ENCODE measurements around the gene NRN1.
"Not testable (repeated sequence)": the region's sequence is repeated elsewhere in the genome, so short reads cannot be mapped to it uniquely, and the experiment has no call there.

NRN1 gene

DNA sequence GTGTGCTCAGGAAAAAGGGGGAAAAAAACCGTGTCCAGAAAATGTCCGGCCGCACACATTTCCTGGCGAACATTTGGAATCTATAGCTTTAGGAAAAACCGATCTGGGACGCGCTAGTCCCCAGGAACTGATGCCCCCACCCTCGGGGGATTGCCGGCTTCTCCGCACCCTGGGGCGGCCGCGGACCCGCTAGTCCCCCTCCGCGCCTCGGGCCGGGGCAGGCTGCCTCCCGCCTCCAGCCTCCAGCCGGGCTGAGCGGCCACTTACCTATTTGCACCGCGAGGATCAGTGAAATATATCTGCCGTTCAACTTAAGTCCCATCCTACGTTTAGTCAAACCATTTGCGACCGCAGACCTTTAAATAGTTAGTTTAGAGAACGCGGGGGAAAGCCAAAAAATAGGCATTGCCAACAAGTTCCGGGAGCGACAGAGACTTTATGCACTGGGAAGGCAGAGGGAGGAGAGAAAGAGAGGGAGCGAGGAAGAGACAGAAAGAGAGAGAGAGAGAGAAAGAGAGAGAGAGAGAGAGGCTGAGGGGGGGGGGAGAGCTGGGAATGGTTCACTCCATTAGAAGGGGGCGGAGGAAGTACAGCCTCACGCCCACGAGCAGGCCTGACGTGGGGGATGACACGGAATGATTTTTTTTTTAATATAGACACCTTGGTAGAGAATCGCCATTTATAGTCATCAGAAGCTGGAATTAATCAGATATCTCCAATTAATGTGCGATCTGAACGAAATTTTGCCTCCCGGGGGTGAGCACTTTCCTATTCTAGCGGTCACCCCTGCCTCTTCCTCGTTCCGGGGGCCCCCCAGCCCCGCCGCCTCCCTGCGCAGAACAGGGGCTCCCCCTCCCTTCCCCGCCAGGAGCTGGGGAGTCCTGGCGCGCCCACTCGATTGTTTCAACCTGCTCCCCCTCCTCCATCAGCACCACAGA is at the start of gene NRN1:
TSS of gene NRN1 (minus strand) at position 498 of the 938 bp plus-strand sequence. CDS start at position 322, 176 bp downstream.
- in situ Hi-C loops (cut with MboI; ENCODE audit: low sequenced_read_pairs) = no loop called here

GRCh38 chr6:6052216-6052615 is 45.5 kb upstream of the NRN1 start:
- in situ Hi-C loops (cut with MboI; ENCODE audit: low sequenced_read_pairs) = loop anchor here (25.0 kb wide), 1 partner anchor 460 kb away; no protein-coding TSS in a partner anchor

DNA sequence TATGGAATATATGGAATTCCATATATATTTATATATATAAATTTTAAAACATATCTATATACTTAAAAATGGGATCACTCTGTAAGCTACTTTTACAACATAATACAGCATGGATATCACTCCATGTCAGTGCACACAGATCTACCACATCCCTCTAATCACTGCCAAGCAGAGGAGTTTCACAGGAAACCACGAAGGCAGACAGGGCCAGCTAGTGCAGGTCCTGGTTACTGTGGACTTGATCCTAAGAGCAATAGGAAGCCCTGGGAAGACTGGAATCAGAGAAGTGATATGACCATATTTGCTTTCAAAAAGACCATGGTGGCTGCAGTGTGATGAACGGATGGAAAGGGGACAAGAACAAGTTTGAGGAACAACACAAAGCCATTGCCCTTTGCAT is 40.0 kb upstream of the NRN1 start:
- in situ Hi-C loops (cut with MboI; ENCODE audit: low sequenced_read_pairs) = no loop called here

DNA sequence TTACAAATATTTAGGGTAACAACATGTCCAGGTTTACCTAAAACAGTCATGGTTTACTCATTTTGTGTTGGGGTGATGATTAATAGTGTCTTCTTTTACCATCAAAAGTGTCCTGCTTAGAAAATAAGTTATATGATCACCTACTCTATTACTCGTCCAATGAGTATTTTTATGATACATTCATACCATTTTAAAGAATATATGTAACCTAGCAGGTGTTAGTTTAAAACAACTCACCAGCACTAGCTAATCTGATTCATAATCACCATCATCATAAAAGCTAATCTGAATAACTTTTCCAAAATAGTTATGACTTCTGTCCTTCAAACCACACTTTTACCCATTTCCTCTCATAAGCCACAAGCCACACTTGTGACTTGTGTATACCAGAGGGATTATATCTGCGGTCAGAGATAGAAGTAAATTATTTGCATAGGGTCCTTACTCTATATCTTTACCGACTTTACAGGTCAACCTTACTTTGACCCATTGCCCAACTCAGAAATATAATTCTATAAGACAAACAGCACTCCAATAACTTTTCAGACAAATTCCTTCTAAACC is 33.3 kb upstream of the NRN1 start:
- in situ Hi-C loops (cut with MboI; ENCODE audit: low sequenced_read_pairs) = no loop called here

- in situ Hi-C loops (cut with MboI; ENCODE audit: low sequenced_read_pairs) = no loop called here
Measured at GRCh38 chr6:6037179-6037578, 30.5 kb upstream of the NRN1 start.

DNA sequence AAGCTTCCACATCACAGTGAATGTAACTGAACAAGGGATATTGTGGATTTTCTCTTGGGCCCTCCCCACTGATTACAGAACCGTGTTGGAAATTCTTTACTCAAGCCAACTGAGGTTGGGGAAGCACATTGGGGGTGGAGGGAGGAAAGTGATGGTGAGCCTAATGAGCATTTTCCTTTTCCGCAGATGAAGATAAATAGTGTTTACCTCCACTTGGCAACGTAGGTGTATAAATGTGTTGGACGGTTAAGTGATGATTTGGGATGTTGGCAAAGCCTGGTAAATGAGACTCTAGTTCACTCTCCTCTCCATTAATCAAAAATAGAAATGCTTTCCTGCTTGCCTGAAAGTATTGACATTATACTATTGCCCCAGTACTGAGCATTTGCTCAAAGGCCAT is 27.1 kb upstream of the NRN1 start:
- in situ Hi-C loops (cut with MboI; ENCODE audit: low sequenced_read_pairs) = no loop called here

DNA sequence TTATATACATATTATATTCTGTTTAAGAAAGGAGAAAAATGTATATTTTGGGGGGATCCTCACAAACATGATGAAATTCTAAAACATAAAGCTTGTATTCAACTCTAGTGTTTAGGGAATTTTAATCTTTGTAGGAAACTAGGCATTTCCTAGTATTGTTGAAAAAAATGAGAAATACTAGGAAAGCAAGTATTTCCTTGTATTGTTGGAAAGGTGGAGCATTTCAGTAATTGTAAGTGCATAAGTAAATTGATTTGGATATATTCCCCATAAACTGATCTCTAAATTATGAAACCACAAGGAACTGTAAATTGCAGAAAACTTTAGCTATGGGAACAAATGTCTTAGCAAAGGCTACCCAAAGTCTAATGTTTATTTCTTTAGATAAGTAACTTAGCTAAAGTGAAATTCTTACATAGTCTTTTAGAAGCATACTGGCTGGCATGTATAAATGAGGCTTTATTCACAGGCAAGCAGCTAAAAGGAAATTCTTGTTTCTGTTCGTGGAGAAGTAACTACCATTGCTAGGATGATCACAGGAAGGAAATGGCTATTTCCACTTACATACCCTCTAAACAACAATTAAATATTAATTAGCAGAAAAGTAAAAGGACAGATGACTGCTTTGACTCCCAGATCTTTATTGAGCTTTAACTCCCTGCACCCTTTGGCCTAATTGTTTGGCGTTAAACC is 19.9 kb upstream of the NRN1 start:
- in situ Hi-C loops (cut with MboI; ENCODE audit: low sequenced_read_pairs) = no loop called here

GRCh38 chr6:6025736-6026135 is 19.0 kb upstream of the NRN1 start:
- in situ Hi-C loops (cut with MboI; ENCODE audit: low sequenced_read_pairs) = no loop called here

GRCh38 chr6:6024220-6024619 is 17.5 kb upstream of the NRN1 start:
- in situ Hi-C loops (cut with MboI; ENCODE audit: low sequenced_read_pairs) = no loop called here

- in situ Hi-C loops (cut with MboI; ENCODE audit: low sequenced_read_pairs) = not testable (repeated sequence)
Measured at GRCh38 chr6:6022841-6023240, 16.1 kb upstream of the NRN1 start.

DNA sequence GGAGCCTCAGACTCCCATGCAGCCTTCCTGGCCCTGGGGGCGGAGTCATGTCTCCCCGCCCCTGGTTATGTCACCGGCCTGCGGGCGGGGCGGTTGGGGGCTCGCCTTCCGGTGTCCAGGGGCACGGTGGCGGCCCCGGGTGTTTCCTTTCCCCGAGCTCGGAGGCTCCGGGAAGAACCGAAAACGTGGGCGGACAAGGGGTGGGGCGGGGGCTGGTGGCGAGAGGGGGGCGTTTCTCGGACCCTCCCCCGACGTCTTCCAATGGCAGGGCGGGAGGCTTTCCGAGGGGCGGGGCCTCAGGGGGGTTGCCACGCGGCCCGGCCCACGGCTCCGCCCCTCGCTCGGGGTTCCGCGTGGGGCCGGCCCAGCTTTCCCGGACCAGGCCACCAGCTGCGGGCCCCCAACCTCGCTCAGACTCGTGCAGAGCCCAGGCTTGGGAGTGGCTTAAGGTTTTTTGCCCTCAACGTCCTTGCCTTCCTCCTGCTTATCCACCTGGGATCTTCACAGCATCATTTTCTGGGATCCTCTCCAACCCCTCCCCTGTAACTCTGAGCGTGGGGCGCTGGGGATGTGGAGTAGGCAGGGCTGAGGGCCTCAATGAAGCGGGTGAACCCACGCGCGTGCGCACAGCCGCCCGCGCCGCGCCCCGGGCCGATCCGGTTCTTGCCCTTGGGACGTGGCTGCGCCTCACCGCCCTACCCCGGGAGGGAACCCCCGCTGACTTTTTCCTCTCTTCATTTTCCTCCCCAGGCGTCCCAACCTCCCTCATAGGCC is 2.1 kb upstream of the NRN1 start:
- in situ Hi-C loops (cut with MboI; ENCODE audit: low sequenced_read_pairs) = no loop called here

DNA sequence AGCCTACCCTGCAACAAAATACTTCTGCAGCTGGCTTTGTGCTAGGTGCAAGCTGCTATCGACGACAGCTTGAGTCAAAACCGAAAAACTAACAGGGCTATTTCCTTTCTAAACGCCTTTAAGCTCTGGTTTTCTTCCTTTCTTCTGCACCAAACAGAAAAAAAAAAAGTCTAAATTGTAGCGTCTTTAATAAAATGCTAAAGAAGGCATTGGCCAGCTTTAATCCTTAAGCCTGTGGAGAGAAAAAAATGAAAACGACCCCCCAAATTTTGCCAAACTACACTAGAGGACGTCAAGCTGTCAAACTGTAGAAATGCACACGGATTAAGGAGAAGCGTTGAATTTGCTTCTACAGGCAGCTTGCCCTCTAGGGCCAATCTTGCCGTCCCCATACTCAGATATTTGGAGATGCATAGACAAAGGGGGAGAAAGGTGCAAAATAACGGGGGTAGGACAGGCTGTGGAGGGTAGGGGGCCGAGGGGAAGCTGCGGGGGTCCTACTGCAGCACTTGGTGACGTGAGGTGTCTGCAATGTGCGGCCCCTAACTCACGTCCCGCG is 1.4 kb upstream of the NRN1 start:
- in situ Hi-C loops (cut with MboI; ENCODE audit: low sequenced_read_pairs) = no loop called here

GRCh38 chr6:6007366-6008088 is 802 bp upstream of the NRN1 start:
- in situ Hi-C loops (cut with MboI; ENCODE audit: low sequenced_read_pairs) = no loop called here

DNA sequence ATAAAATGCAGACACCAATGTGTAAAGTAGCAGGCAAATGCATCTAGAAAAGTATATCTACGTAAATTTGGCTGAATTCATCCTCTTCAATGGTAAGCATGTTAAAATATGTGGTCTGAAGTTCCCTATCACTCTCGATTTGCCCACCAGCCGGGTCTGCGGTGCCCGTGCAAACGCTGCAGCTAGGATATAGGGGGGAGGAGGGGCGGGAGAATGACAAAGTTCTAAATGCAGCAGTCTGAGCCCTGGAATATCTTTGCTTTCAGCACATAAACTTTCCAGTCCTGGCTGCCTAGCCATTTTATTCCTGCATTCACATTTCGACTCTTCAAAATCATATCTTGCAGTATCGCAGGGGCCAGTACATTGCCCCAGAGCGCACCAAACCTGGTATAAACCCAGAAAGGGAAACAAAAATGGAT is 708 bp downstream of the NRN1 start:
- in situ Hi-C loops (cut with MboI; ENCODE audit: low sequenced_read_pairs) = no loop called here

- in situ Hi-C loops (cut with MboI; ENCODE audit: low sequenced_read_pairs) = no loop called here
Measured at GRCh38 chr6:6005051-6006005, 1.4 kb downstream of the NRN1 start.

GRCh38 chr6:6004390-6004995 is 2.2 kb downstream of the NRN1 start:
- in situ Hi-C loops (cut with MboI; ENCODE audit: low sequenced_read_pairs) = no loop called here

DNA sequence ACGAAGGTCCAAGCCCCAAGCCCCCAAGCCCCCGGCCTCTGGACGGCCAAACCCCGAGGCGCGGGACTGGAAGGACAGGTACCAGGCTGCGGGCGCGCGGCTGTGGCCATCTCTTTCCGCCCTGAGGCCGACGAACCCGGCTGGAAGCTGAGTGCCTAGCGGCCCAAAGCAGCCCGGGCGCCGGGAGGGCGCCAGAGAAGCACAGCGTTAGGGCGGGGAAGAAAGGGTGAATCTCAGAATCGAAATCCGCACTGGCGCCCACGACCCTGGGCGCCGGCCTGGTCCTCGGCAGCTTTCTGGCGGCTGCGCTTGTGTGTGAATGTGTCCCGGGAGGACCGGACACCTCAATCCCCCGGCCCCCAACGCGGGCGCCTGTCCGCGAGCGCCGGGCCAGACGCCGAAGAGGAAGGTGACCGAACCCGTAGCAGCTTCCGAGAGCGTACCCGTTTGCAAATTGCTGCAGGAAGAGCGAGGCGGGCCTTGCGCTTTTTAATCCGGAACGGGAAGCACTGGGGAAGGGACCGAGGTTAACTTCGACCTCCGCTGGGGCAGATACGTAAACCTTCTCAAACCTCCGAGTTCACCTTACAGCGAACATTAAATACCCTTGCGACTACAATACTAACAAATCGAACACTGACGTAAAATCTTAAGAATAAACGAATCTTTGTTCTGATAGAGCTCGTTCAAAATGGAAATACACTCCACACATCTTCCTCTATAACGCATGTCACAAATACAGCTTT is 2.9 kb downstream of the NRN1 start:
- in situ Hi-C loops (cut with MboI; ENCODE audit: low sequenced_read_pairs) = no loop called here

Data from HL-60/S4 treated with phorbol 12-myristate 13-acetate at 8.2 ng/mL for 4 days and 3 days (cell line).